ENCODE results near the gene CLIP3.

DNA sequence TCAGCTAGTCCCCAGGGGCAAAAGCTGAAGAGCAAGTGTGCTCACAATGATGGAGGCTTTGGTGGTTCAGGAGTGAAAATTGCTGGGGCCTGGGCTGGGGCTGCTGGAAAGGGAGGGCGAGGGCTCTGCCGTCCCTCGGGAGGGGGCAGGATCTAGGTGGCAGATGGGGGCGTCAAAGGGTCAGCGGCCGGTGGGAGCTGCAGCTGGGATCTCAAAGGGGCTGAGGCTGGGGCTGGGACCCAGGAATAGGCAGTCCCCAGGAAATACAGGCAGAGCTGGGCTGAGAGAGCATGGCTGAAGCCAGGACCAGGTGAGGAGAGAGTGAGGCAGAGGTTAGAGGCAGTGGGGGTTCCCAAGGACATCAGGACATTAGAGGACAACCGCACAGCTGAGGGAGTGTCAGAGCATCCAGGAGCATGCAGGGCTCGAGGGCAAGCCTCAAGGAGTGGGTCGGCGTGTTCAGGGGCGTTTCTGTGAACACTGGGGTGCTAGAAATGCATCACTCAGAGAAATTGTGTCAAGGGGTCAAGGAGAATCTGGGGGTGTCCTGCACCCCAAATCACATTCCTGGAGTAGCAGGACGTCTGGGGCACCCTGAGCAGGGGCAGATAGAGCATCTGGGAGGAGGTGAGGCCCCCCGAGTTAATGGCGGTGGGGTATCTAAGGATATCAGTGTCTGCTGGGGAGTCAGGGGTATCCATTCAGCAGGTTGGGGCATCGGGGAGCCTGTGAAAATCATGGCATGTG is 22.9 kb downstream of the CLIP3 start:
- no peak for TF ChIP-seq CTCF (IDR thresholded peaks at IDR 0.05 in 2 of 3, conservative IDR thresholded peaks at IDR 0.05 in 1 of 3; ENCODE audit: borderline replicate concordance in 1 of 3, insufficient read depth in 1 of 3, low read depth in 2 of 3, low read length in 2 of 3)
- TF ChIP-seq POLR2AphosphoS5 (IDR thresholded peaks at IDR 0.05; ENCODE audit: low read depth, low read length) = no peak
- TF ChIP-seq POLR2A (IDR thresholded peaks at IDR 0.05; ENCODE audit: borderline replicate concordance, extremely low read depth, insufficient read depth, insufficient read length) = no peak
- TF ChIP-seq EZH2 (IDR thresholded peaks at IDR 0.05) = no peak
- TF ChIP-seq, protein P1, sequence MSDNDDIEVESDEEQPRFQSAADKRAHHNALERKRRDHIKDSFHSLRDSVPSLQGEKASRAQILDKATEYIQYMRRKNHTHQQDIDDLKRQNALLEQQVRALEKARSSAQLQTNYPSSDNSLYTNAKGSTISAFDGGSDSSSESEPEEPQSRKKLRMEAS (IDR thresholded peaks at IDR 0.05) = no peak
- TF ChIP-seq ATF3 (IDR thresholded peaks at IDR 0.05) = no peak
- no peak for TF ChIP-seq TCF7L2 (IDR thresholded peaks at IDR 0.05; ENCODE audit: borderline replicate concordance, extremely low read depth, insufficient read depth, insufficient read length)
- no peak for TF ChIP-seq JUND (IDR thresholded peaks at IDR 0.05)
- no peak for TF ChIP-seq EZH2phosphoT487 (IDR thresholded peaks at IDR 0.05; ENCODE audit: borderline replicate concordance)
- no peak for TF ChIP-seq ZNF274 (IDR thresholded peaks at IDR 0.05; ENCODE audit: low read depth, low read length)
- TF ChIP-seq SRF (IDR thresholded peaks at IDR 0.05; ENCODE audit: low read depth) = no peak
- no peak for TF ChIP-seq YY1 (IDR thresholded peaks at IDR 0.05; ENCODE audit: extremely low read depth, insufficient replicate concordance, low read depth, low read length)
- TF ChIP-seq, protein P2, sequence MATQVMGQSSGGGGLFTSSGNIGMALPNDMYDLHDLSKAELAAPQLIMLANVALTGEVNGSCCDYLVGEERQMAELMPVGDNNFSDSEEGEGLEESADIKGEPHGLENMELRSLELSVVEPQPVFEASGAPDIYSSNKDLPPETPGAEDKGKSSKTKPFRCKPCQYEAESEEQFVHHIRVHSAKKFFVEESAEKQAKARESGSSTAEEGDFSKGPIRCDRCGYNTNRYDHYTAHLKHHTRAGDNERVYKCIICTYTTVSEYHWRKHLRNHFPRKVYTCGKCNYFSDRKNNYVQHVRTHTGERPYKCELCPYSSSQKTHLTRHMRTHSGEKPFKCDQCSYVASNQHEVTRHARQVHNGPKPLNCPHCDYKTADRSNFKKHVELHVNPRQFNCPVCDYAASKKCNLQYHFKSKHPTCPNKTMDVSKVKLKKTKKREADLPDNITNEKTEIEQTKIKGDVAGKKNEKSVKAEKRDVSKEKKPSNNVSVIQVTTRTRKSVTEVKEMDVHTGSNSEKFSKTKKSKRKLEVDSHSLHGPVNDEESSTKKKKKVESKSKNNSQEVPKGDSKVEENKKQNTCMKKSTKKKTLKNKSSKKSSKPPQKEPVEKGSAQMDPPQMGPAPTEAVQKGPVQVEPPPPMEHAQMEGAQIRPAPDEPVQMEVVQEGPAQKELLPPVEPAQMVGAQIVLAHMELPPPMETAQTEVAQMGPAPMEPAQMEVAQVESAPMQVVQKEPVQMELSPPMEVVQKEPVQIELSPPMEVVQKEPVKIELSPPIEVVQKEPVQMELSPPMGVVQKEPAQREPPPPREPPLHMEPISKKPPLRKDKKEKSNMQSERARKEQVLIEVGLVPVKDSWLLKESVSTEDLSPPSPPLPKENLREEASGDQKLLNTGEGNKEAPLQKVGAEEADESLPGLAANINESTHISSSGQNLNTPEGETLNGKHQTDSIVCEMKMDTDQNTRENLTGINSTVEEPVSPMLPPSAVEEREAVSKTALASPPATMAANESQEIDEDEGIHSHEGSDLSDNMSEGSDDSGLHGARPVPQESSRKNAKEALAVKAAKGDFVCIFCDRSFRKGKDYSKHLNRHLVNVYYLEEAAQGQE (IDR thresholded peaks at IDR 0.05; ENCODE audit: low read depth) = no peak
- TF ChIP-seq, protein P3, sequence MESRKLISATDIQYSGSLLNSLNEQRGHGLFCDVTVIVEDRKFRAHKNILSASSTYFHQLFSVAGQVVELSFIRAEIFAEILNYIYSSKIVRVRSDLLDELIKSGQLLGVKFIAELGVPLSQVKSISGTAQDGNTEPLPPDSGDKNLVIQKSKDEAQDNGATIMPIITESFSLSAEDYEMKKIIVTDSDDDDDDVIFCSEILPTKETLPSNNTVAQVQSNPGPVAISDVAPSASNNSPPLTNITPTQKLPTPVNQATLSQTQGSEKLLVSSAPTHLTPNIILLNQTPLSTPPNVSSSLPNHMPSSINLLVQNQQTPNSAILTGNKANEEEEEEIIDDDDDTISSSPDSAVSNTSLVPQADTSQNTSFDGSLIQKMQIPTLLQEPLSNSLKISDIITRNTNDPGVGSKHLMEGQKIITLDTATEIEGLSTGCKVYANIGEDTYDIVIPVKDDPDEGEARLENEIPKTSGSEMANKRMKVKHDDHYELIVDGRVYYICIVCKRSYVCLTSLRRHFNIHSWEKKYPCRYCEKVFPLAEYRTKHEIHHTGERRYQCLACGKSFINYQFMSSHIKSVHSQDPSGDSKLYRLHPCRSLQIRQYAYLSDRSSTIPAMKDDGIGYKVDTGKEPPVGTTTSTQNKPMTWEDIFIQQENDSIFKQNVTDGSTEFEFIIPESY (IDR thresholded peaks at IDR 0.05; ENCODE audit: extremely low read depth, insufficient replicate concordance, low read length) = no peak

All from HCT116 (cell line).